GM23338 (cell line): ENCODE data around the gene EPHA5. TPM values are rescaled to one million over a fixed set of nuclear protein-coding genes. Genes with fewer than 3 reads are reported as not detected.

Experiments used
- ATAC-seq: fragments of 200-7000 bp; cut with Tn5 transposase; 3 replicates; pipeline ENCODE4 v1.9.1; 2020
- DNase-seq: peaks from one replicate; pipeline ENCODE4 v3.0.0-alpha.2; 2015; ENCODE audit warnings: low spot score
- H2AFZ ChIP-seq: fragments of 200-600 bp; sonication (generic); 2 replicates; pipeline ENCODE4 v1.8.0; 2016; ENCODE audit warnings: antibody characterized with exemption, mild to moderate bottlenecking, moderate library complexity
- H3F3A ChIP-seq: fragments of 200-600 bp; sonication (generic); replicated peaks from 2 replicates; pipeline ENCODE4 v1.8.0; 2017; ENCODE audit warnings: antibody characterized with exemption, mixed run types, low read depth
- H3K27ac ChIP-seq: fragments of 200-600 bp; sonication (generic); 2 replicates; pipeline ENCODE4 v1.6.1; 2016; ENCODE audit warnings: low read depth
- H3K27me3 ChIP-seq: fragments of 200-600 bp; sonication (generic); 2 replicates; pipeline ENCODE4 v1.8.0; 2016; ENCODE audit warnings: mild to moderate bottlenecking, mixed run types, moderate library complexity; ENCODE audit not compliant: insufficient read depth
- H3K36me3 ChIP-seq: fragments of 200-600 bp; sonication (generic); 2 replicates; pipeline ENCODE4 v1.8.0; 2016; ENCODE audit warnings: mild to moderate bottlenecking; ENCODE audit not compliant: insufficient read depth
- H3K4me1 ChIP-seq: fragments of 200-600 bp; sonication (generic); 2 replicates; pipeline ENCODE4 v1.8.0; 2016; ENCODE audit warnings: mild to moderate bottlenecking, moderate library complexity; ENCODE audit not compliant: insufficient read depth
- H3K4me2 ChIP-seq: fragments of 200-600 bp; sonication (generic); 2 replicates; pipeline ENCODE4 v1.7.1; 2017; ENCODE audit warnings: mixed run types
- H3K4me3 ChIP-seq: fragments of 200-600 bp; sonication (generic); 2 replicates; pipeline ENCODE4 v1.6.1; 2016; ENCODE audit warnings: mixed run types
- H3K79me2 ChIP-seq: fragments of 200-600 bp; sonication (generic); replicated peaks from 2 replicates; pipeline ENCODE4 v1.8.0; 2017; ENCODE audit warnings: mild to moderate bottlenecking; ENCODE audit not compliant: insufficient read depth
- H3K9me2 ChIP-seq: fragments of 200-600 bp; sonication (generic); 2 replicates; pipeline ENCODE4 v1.8.0; 2017; ENCODE audit not compliant: insufficient read depth
- H4K20me1 ChIP-seq: fragments of 200-600 bp; sonication (generic); replicated peaks from 2 replicates; pipeline ENCODE4 v1.8.0; 2017; ENCODE audit warnings: mild to moderate bottlenecking; ENCODE audit not compliant: insufficient read depth
- H3K27ac Mint-ChIP-seq: 2 replicates; pipeline ENCODE4 v1.8.0; 2020; ENCODE audit warnings: inconsistent platforms, mild to moderate bottlenecking, moderate library complexity, mixed read lengths
- H3K27me3 Mint-ChIP-seq: 3 replicates; pipeline ENCODE4 v1.8.0; 2022; ENCODE audit warnings: low read depth, mild to moderate bottlenecking, moderate library complexity, mixed read lengths, inconsistent platforms; ENCODE audit not compliant: insufficient read depth, poor library complexity
- H3K36me3 Mint-ChIP-seq: 3 replicates; pipeline ENCODE4 v1.8.0; 2021; ENCODE audit warnings: low read depth, mild to moderate bottlenecking, inconsistent platforms, moderate library complexity, mixed read lengths
- H3K4me1 Mint-ChIP-seq: 3 replicates; pipeline ENCODE4 v1.8.0; 2020; ENCODE audit warnings: mild to moderate bottlenecking, inconsistent platforms, mixed read lengths
- H3K4me3 Mint-ChIP-seq: 3 replicates; pipeline ENCODE4 v1.8.0; 2021; ENCODE audit warnings: moderate library complexity, mild to moderate bottlenecking, inconsistent platforms, mixed read lengths
- H3K9me3 Mint-ChIP-seq: 3 replicates; pipeline ENCODE4 v1.8.0; 2020; ENCODE audit warnings: moderate library complexity, mild to moderate bottlenecking, inconsistent platforms, mixed read lengths
- CREB1 ChIP-seq: fragments of 250-450 bp; sonication (Bioruptor Pico); IDR thresholded peaks from 2 replicates; pipeline ENCODE4 v1.5.0; 2020; ENCODE audit warnings: low read depth, mild to moderate bottlenecking, moderate library complexity
- CTCF ChIP-seq, 2 experiments: fragments of 200-600 bp in 1 of 2; sonication (generic) in 1 of 2; conservative IDR thresholded peaks; 2 replicates each; pipeline versions ENCODE4 v1.5.1 to v1.6.1; 2016 to 2017; ENCODE audit warnings: antibody characterized with exemption in 2 of 2, low read depth in 2 of 2, mild to moderate bottlenecking in 2 of 2, moderate library complexity in 1 of 2
- ETS1 ChIP-seq: IDR thresholded peaks from 2 replicates; pipeline ENCODE4 v1.6.1; 2016; ENCODE audit warnings: antibody characterized with exemption
- EZH2 ChIP-seq: fragments of 200-600 bp; sonication (generic); IDR thresholded peaks from one replicate; pipeline ENCODE4 v1.8.0; 2017; ENCODE audit warnings: antibody characterized with exemption, mild to moderate bottlenecking, low read depth; ENCODE audit not compliant: unreplicated experiment
- EZH2phosphoT487 ChIP-seq: fragments of 200-600 bp; sonication (generic); IDR thresholded peaks from one replicate; pipeline ENCODE4 v1.8.1; 2018; ENCODE audit warnings: antibody characterized with exemption; ENCODE audit not compliant: unreplicated experiment
- JUNB ChIP-seq: IDR thresholded peaks from one replicate; pipeline ENCODE4 v1.6.1; 2016; ENCODE audit warnings: antibody characterized with exemption; ENCODE audit not compliant: unreplicated experiment
- NANOG ChIP-seq: IDR thresholded peaks from 2 replicates; pipeline ENCODE4 v1.6.1; 2016; ENCODE audit warnings: antibody characterized with exemption, borderline replicate concordance
- POLR2AphosphoS5 ChIP-seq: IDR thresholded peaks from 2 replicates; pipeline ENCODE4 v1.6.1; 2016; ENCODE audit warnings: antibody characterized with exemption, low read depth
- STAT1 ChIP-seq: IDR thresholded peaks from one replicate; pipeline ENCODE4 v1.6.1; 2016; ENCODE audit warnings: antibody characterized with exemption; ENCODE audit not compliant: unreplicated experiment
- ZNF114 ChIP-seq: fragments of 250-450 bp; sonication (Bioruptor Pico); IDR thresholded peaks from 2 replicates; pipeline ENCODE4 v1.5.0; 2020; ENCODE audit warnings: mild to moderate bottlenecking, moderate library complexity
- ZNF331 ChIP-seq: fragments of 250-450 bp; sonication (Bioruptor Pico); IDR thresholded peaks from 2 replicates; pipeline ENCODE4 v1.5.0; 2020; ENCODE audit warnings: low read depth, mild to moderate bottlenecking, moderate library complexity
- ZNF462 ChIP-seq: fragments of 250-450 bp; sonication (Bioruptor Pico); IDR thresholded peaks from 2 replicates; pipeline ENCODE4 v1.5.0; 2020; ENCODE audit warnings: mild to moderate bottlenecking, moderate library complexity
- polyA plus RNA-seq: library from polyadenylated mRNA; unstranded; fragments of >200 nt; fragmentation: Nextera tagmentation; extraction: Ambion mirVana; gene quantifications from 2 replicates; pipeline ENCODE4 v1.2.1, GENCODE V29; 2016
- total RNA-seq: library from RNA; depleted of rRNA; stranded (reverse); fragments of >200 nt; shearing (Covaris generic); gene quantifications from 2 replicates; pipeline ENCODE4 v1.2.3, GENCODE V29; 2014
- TF ChIP-seq, protein P1 (sequence below): IDR thresholded peaks from one replicate; pipeline ENCODE4 v1.6.1; 2018; ENCODE audit warnings: antibody characterized with exemption; ENCODE audit not compliant: unreplicated experiment

The EPHA5 gene
- total and polyA plus RNA-seq, 2 experiments from 2014 or later, result 0.05 to 0.24 TPM

GRCh38 chr4:65310586-65310985 lies 359.7 kb downstream of the EPHA5 start:
- H4K20me1 ChIP-seq, result no peaks in the 10 kb centered on the region
- H3F3A ChIP-seq, result no peaks in the 10 kb centered on the region
- DNase-seq (no peak), ATAC-seq (no peak)
- no peaks in the 10 kb centered on the region for H3K36me3 ChIP-seq
- Mint-ChIP-seq H3K36me3 (no peaks in the 10 kb centered on the region), H3K4me3 (no peak overlapping the region), H3K4me1 (no peaks in the 10 kb centered on the region), H3K27me3 (peaks cover 2% of the 10 kb centered on the region), H3K27ac (no peak overlapping the region), H3K9me3 (no peaks in the 10 kb centered on the region)
- H2AFZ ChIP-seq, result no peak overlapping the region
- TF ChIP-seq STAT1, result no peak
- TF ChIP-seq, protein P1, sequence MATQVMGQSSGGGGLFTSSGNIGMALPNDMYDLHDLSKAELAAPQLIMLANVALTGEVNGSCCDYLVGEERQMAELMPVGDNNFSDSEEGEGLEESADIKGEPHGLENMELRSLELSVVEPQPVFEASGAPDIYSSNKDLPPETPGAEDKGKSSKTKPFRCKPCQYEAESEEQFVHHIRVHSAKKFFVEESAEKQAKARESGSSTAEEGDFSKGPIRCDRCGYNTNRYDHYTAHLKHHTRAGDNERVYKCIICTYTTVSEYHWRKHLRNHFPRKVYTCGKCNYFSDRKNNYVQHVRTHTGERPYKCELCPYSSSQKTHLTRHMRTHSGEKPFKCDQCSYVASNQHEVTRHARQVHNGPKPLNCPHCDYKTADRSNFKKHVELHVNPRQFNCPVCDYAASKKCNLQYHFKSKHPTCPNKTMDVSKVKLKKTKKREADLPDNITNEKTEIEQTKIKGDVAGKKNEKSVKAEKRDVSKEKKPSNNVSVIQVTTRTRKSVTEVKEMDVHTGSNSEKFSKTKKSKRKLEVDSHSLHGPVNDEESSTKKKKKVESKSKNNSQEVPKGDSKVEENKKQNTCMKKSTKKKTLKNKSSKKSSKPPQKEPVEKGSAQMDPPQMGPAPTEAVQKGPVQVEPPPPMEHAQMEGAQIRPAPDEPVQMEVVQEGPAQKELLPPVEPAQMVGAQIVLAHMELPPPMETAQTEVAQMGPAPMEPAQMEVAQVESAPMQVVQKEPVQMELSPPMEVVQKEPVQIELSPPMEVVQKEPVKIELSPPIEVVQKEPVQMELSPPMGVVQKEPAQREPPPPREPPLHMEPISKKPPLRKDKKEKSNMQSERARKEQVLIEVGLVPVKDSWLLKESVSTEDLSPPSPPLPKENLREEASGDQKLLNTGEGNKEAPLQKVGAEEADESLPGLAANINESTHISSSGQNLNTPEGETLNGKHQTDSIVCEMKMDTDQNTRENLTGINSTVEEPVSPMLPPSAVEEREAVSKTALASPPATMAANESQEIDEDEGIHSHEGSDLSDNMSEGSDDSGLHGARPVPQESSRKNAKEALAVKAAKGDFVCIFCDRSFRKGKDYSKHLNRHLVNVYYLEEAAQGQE, result no peak
- no peak for TF ChIP-seq ZNF462 (CRISPR knock-in tag)
- TF ChIP-seq EZH2, result no peak
- TF ChIP-seq JUNB, result no peak
- no peak for TF ChIP-seq CTCF (conservative IDR thresholded peaks at IDR 0.05; ENCODE audit: low read depth in 2 of 2)
- no peak for TF ChIP-seq ZNF114 (CRISPR knock-in tag)
- no peak for TF ChIP-seq ZNF331 (CRISPR knock-in tag)
- TF ChIP-seq CREB1 (CRISPR knock-in tag), result no peak
- TF ChIP-seq POLR2AphosphoS5, result no peak
- no peak for TF ChIP-seq EZH2phosphoT487
- TF ChIP-seq NANOG, result no peak
- TF ChIP-seq ETS1, result no peak
- H3K4me1 ChIP-seq, result no peaks in the 10 kb centered on the region; the same call in 1 of the 2 replicates
- no peak overlapping the region for H3K4me3 ChIP-seq
- H3K9me2 ChIP-seq, result no peaks in the 10 kb centered on the region; the same call in 1 of the 2 replicates
- H3K27ac ChIP-seq, result no peak overlapping the region
- H3K79me2 ChIP-seq, result no peaks in the 10 kb centered on the region
- no peaks in the 10 kb centered on the region for H3K27me3 ChIP-seq
- no peak overlapping the region for H3K4me2 ChIP-seq
